ENCODE measurements around the gene DNAJC8. TPM values are rescaled to one million over a fixed set of nuclear protein-coding genes. Genes with fewer than 3 reads are reported as not detected.
A peak's percentile ranks its signal among the peaks of the same experiment; 100 is the strongest.

DNAJC8 gene
- total RNA-seq, 4 donors from 2014 or later: 68.4 to 90.3 (median 80.5) TPM

DNA sequence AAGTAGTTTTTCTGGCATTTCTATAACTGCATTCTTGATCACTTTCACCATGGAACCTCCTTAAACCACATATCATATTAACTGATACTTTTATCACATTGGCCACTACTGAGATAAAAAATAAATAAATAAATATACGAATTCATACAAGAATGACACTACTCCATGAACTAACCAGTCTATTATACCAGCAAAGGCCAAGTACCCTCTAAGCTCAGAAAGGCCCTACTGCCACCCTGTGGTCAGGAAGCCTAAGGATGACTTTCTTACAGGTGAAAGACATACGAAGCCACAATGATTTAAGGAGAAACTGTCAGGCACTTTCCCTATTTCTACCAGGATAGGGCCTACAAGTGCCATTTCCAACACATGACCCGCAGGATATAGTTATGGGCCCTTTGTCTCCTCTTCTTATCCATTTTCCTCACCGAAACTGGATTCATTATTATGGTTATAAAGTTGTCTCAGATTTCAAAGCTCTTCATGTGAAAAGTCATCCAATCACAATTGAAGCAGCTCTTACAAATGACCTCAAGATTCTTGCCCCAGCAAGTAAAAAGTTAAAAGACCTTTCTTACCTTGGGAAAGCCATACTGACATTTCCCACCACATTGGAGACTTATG is 23.9 kb downstream of the DNAJC8 start:
- H3K4me3 ChIP-seq: no peak overlapping the region
- ATAC-seq: no peak
- peaks cover 0 to 87% of the 10 kb centered on the region in 2 donors for H3K36me3 ChIP-seq
- WGBS, 2 donors (ENCODE audit: low coverage in 1 of 2): 27 to 34% methylated on average over 3 to 4 of the region's 4 CpGs
- no peaks in the 10 kb centered on the region for H3K4me1 ChIP-seq
- no peaks in the 10 kb centered on the region for H3K9me3 ChIP-seq
- TF ChIP-seq, protein P1, sequence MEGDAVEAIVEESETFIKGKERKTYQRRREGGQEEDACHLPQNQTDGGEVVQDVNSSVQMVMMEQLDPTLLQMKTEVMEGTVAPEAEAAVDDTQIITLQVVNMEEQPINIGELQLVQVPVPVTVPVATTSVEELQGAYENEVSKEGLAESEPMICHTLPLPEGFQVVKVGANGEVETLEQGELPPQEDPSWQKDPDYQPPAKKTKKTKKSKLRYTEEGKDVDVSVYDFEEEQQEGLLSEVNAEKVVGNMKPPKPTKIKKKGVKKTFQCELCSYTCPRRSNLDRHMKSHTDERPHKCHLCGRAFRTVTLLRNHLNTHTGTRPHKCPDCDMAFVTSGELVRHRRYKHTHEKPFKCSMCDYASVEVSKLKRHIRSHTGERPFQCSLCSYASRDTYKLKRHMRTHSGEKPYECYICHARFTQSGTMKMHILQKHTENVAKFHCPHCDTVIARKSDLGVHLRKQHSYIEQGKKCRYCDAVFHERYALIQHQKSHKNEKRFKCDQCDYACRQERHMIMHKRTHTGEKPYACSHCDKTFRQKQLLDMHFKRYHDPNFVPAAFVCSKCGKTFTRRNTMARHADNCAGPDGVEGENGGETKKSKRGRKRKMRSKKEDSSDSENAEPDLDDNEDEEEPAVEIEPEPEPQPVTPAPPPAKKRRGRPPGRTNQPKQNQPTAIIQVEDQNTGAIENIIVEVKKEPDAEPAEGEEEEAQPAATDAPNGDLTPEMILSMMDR (IDR thresholded peaks at IDR 0.05): peak in 3 of 4 experiments; percentile 29 to 51 (median 30)
- TF ChIP-seq POLR2AphosphoS5 (IDR thresholded peaks at IDR 0.05): no peak
- H3K27ac ChIP-seq: no peak overlapping the region
- H3K27me3 ChIP-seq: no peaks in the 10 kb centered on the region

DNA sequence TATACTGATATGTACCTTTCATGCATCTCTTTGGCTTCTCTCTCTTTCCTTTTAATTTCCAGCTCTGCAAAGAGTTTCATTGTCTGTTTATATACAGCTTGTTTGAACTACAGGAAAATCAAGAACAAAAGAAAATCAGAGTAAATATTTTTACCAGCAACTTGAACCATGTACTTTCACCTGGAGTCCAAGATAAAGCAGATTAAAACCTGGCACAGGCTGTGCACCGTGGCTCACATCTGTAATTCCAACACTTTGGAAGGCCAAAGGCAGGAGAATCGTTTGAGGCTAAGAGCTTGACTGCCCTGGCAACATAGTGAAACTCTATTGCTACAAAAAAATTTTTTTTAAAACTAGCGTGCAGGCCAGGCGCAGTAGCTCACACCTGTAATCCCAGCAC is 27.6 kb downstream of the DNAJC8 start:
- no peaks in the 10 kb centered on the region for H3K9me3 ChIP-seq
- peaks cover 0 to 100% of the 10 kb centered on the region in 2 donors for H3K36me3 ChIP-seq
- no peak for ATAC-seq
- no peaks in the 10 kb centered on the region for H3K4me1 ChIP-seq
- no peaks in the 10 kb centered on the region for H3K27me3 ChIP-seq
- WGBS, 2 donors (ENCODE audit: low coverage in 1 of 2): 74% methylated on average over 4 of the region's 4 CpGs; no CpG with 5 or more reads in 1 of the 2 donors
- no peak overlapping the region for H3K27ac ChIP-seq
- no peak for TF ChIP-seq POLR2AphosphoS5 (IDR thresholded peaks at IDR 0.05)
- TF ChIP-seq, protein P1 (IDR thresholded peaks at IDR 0.05): no peak
- TF ChIP-seq EP300 (IDR thresholded peaks at IDR 0.05): no peak
- no peak for TF ChIP-seq POLR2A (IDR thresholded peaks at IDR 0.05)
- no peak overlapping the region for H3K4me3 ChIP-seq

GRCh38 chr1:28200234-28200873 is 32.5 kb downstream of the DNAJC8 start:
- H3K36me3 ChIP-seq: peaks cover 0 to 82% of the 10 kb centered on the region in 2 donors
- no peaks in the 10 kb centered on the region for H3K9me3 ChIP-seq
- WGBS, 2 donors (ENCODE audit: low coverage in 1 of 2): 86 to 90% methylated on average over 2 to 4 of the region's 6 CpGs
- ATAC-seq: no peak
- H3K4me3 ChIP-seq: no peak overlapping the region
- no peaks in the 10 kb centered on the region for H3K4me1 ChIP-seq
- TF ChIP-seq, protein P1 (IDR thresholded peaks at IDR 0.05): no peak
- no peak for TF ChIP-seq POLR2A (IDR thresholded peaks at IDR 0.05)
- no peak overlapping the region for H3K27ac ChIP-seq
- no peaks in the 10 kb centered on the region for H3K27me3 ChIP-seq

- WGBS, 2 donors (ENCODE audit: low coverage in 1 of 2): 83 to 93% methylated on average over 6 to 8 of the region's 8 CpGs
- H3K27me3 ChIP-seq: no peaks in the 10 kb centered on the region
- no peak for ATAC-seq
- H3K4me3 ChIP-seq: no peak overlapping the region
- no peak overlapping the region for H3K27ac ChIP-seq
- H3K36me3 ChIP-seq: peaks cover 0 to 74% of the 10 kb centered on the region in 2 donors
- no peaks in the 10 kb centered on the region for H3K4me1 ChIP-seq
- no peak for TF ChIP-seq POLR2A (IDR thresholded peaks at IDR 0.05)
- no peak for TF ChIP-seq EP300 (IDR thresholded peaks at IDR 0.05)
- TF ChIP-seq, protein P1 (IDR thresholded peaks at IDR 0.05): no peak
- TF ChIP-seq POLR2AphosphoS5 (IDR thresholded peaks at IDR 0.05): no peak
- H3K9me3 ChIP-seq: no peaks in the 10 kb centered on the region
Measured at GRCh38 chr1:28199328-28200233, 33.2 kb downstream of the DNAJC8 start.
